ENCODE data around the gene TRMT61B. TPM values are rescaled to one million over a fixed set of nuclear protein-coding genes. Genes with fewer than 3 reads are reported as not detected.

TRMT61B gene
- polyA plus RNA-seq, 2 donors, result 9.7 to 30.7 TPM

DNA sequence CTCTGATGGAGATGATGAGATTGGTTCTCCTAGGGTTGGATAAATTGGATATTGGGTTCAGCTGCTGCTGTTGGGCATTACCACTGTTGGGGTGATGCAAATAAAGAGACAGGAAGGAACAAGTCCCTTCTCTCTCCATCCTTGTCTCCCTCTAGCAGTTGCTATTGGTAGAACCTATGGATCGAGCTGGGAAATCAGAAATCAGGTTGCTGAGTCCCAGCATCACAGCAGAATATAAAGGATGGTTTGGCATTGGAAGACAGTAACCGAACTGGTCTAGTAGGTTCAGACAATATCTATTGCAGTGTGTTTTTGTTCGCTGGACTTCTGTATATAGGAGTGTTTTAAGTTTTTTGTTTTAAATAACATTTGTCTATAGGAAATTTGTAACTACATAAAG lies 32.5 kb upstream of the TRMT61B start:
- no peaks in the 10 kb centered on the region for H3K27me3 ChIP-seq (ENCODE audit: control insufficient read depth in 1 of 2, insufficient read depth in 2 of 2, low read length in 2 of 2)
- peaks cover 8% of the 10 kb centered on the region in 2 donors for H3K36me3 ChIP-seq (ENCODE audit: control insufficient read depth in 2 of 2, insufficient read depth in 2 of 2, low read length in 1 of 2)
- WGBS, 2 donors, result 82 to 85% methylated on average over 3 of the region's 3 CpGs
- H3K4me3 ChIP-seq (ENCODE audit: low read depth in 1 of 2, low read length in 2 of 2), result no peak overlapping the region
- H3K9me3 ChIP-seq (ENCODE audit: control insufficient read depth in 2 of 2, insufficient read depth in 1 of 2, low read depth in 1 of 2, low read length in 1 of 2), result no peaks in the 10 kb centered on the region
- no peak overlapping the region for H3K27ac ChIP-seq (ENCODE audit: low read depth in 2 of 2, low read length in 1 of 2)
- H3K4me1 ChIP-seq (ENCODE audit: control insufficient read depth in 2 of 2, insufficient read depth in 2 of 2, low read length in 1 of 2), result no peaks in the 10 kb centered on the region

DNA sequence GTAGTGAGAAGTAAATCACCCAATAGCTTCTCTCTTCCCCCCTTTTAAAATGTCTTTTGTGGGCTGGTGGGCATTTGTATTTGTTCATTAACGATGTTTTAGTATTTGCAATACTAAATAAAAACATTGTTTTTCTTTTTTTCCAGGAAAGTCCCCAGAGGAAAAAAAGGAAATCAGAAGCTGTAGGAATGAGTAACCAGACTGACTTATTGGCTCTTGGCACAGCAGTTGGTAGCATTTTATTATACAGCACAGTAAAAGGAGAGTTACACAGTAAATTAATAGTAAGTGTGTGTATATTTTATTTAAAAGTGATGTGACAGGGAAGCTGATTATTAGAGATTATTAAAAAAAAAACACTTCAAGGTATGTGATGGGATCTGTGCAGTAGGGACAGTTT lies 31.7 kb upstream of the TRMT61B start:
- Histone ChIP-seq H3K36me3 (ENCODE audit: control insufficient read depth in 2 of 2, insufficient read depth in 2 of 2, low read length in 1 of 2) (peaks cover 4 to 5% of the 10 kb centered on the region in 2 donors), H3K4me1 (ENCODE audit: control insufficient read depth in 2 of 2, insufficient read depth in 2 of 2, low read length in 1 of 2) (no peaks in the 10 kb centered on the region), H3K4me3 (ENCODE audit: low read depth in 1 of 2, low read length in 2 of 2) (no peak overlapping the region), H3K27me3 (ENCODE audit: control insufficient read depth in 1 of 2, insufficient read depth in 2 of 2, low read length in 2 of 2) (no peaks in the 10 kb centered on the region), H3K9me3 (ENCODE audit: control insufficient read depth in 2 of 2, insufficient read depth in 1 of 2, low read depth in 1 of 2, low read length in 1 of 2) (no peaks in the 10 kb centered on the region), H3K27ac (ENCODE audit: low read depth in 2 of 2, low read length in 1 of 2) (no peak overlapping the region)
- 71 to 76% methylated on average over 1 of the region's 1 CpG for WGBS, 2 donors

DNA sequence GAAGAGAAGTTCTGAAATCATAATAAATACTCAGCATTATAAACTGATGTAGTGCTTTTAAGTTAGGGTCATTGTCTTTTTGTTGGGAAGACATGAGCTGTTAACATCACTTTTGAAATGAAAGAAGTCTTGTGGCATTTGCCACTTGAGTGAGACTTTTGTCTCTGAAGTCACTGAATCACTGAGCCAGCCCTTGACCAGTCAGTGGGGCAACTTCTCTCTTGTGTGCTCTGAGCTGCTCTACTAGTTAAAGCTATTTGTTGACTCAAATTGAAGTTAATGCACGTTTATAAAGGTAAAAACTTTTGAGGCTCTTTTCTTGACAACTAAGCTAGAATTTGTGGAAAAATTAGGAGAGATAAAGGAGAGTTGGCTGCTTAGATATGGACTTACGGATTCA lies 31.1 kb upstream of the TRMT61B start:
- 57 to 62% methylated on average over 2 of the region's 2 CpGs for WGBS, 2 donors
- no peaks in the 10 kb centered on the region for H3K9me3 ChIP-seq (ENCODE audit: control insufficient read depth in 2 of 2, insufficient read depth in 1 of 2, low read depth in 1 of 2, low read length in 1 of 2)
- no peak overlapping the region for H3K4me3 ChIP-seq (ENCODE audit: low read depth in 1 of 2, low read length in 2 of 2)
- H3K27me3 ChIP-seq (ENCODE audit: control insufficient read depth in 1 of 2, insufficient read depth in 2 of 2, low read length in 2 of 2), result no peaks in the 10 kb centered on the region
- no peak overlapping the region for H3K27ac ChIP-seq (ENCODE audit: low read depth in 2 of 2, low read length in 1 of 2)
- peaks cover 3 to 4% of the 10 kb centered on the region in 2 donors for H3K36me3 ChIP-seq (ENCODE audit: control insufficient read depth in 2 of 2, insufficient read depth in 2 of 2, low read length in 1 of 2)
- no peaks in the 10 kb centered on the region for H3K4me1 ChIP-seq (ENCODE audit: control insufficient read depth in 2 of 2, insufficient read depth in 2 of 2, low read length in 1 of 2)

DNA sequence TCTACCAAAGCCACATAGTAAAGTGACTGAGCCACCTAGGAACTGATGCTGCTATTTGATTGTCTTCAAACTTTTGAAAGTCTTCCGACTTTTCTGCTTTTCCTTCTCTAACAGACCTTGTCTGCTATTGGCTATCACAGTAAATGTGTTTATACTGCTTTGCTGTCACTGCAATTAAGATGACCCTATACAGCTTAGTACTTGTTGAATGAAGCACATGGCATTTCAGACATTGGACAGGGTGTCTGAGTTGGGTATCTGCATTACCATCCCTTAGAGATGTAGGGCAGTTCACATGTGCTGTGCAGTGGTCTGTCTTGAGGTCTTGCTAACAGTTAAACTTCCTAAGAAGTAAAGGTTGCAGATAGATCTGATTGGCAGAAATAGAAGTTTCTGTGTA lies 27.9 kb upstream of the TRMT61B start:
- H3K27ac ChIP-seq (ENCODE audit: low read depth in 2 of 2, low read length in 1 of 2), result no peak overlapping the region
- H3K4me1 ChIP-seq (ENCODE audit: control insufficient read depth in 2 of 2, insufficient read depth in 2 of 2, low read length in 1 of 2), result no peaks in the 10 kb centered on the region
- H3K4me3 ChIP-seq (ENCODE audit: low read depth in 1 of 2, low read length in 2 of 2), result no peak overlapping the region
- H3K9me3 ChIP-seq (ENCODE audit: control insufficient read depth in 2 of 2, insufficient read depth in 1 of 2, low read depth in 1 of 2, low read length in 1 of 2), result no peaks in the 10 kb centered on the region
- H3K27me3 ChIP-seq (ENCODE audit: control insufficient read depth in 1 of 2, insufficient read depth in 2 of 2, low read length in 2 of 2), result no peaks in the 10 kb centered on the region
- peaks cover 0 to 4% of the 10 kb centered on the region in 2 donors for H3K36me3 ChIP-seq (ENCODE audit: control insufficient read depth in 2 of 2, insufficient read depth in 2 of 2, low read length in 1 of 2)
- WGBS, 2 donors, result 47 to 52% methylated on average over 1 of the region's 1 CpG

DNA sequence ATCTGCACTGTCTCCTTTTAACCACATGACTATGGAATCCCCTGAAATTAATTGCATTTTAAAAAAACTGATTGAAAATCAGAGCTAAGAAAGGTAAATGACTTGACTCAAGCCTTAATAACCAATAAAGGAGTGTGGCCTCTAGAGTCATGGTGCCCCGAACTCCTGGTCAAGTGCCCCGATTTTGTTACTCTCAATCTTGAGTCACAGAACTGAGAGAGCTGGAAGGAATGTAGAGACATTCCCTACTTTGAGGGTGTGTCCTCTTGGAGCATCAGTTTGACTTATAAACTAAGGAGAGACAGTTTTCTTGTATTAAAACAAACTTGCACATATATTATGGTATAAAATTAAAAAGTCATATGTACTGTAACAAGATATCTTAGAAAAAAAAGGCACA lies 26.8 kb upstream of the TRMT61B start:
- Histone ChIP-seq H3K4me1 (ENCODE audit: control insufficient read depth in 2 of 2, insufficient read depth in 2 of 2, low read length in 1 of 2) (no peaks in the 10 kb centered on the region), H3K27ac (ENCODE audit: low read depth in 2 of 2, low read length in 1 of 2) (no peak overlapping the region), H3K9me3 (ENCODE audit: control insufficient read depth in 2 of 2, insufficient read depth in 1 of 2, low read depth in 1 of 2, low read length in 1 of 2) (no peaks in the 10 kb centered on the region), H3K27me3 (ENCODE audit: control insufficient read depth in 1 of 2, insufficient read depth in 2 of 2, low read length in 2 of 2) (no peaks in the 10 kb centered on the region), H3K4me3 (ENCODE audit: low read depth in 1 of 2, low read length in 2 of 2) (no peak overlapping the region), H3K36me3 (ENCODE audit: control insufficient read depth in 2 of 2, insufficient read depth in 2 of 2, low read length in 1 of 2) (no peaks in the 10 kb centered on the region)
- WGBS, 2 donors, result 38 to 55% methylated on average over 2 of the region's 2 CpGs

DNA sequence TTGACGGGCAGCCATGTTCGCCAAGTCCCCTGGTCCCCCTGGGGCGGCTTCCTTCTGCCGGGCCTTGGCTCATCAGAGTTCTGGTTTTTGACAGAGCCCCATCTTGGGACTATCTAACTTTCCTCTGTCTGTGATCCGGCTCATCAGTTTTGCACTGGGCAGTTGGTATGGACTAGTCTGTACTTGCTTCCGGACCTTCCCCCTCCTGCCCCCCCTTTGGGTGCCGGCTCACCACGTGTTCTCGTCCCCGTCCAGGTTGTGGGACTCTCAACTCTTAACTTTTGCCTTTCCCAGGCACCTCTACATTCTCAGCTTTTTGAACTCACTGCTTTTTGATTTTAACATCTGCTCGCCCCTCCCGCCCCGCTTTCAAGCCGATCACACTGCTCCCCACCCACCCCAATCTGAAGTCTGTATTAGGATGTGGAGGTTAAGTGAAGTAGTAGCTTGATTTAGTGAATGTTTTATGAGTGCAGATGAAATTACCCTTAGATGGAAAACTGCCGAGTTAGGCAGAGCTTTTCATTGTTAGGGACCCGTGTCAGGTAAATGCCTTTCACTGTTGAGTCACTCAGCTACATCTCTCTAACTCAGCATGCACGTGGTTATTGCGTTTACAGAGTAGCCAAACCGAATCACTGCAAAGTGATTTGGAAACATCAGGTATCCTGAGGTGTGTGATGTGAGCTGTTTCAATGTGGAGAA lies 25.2 kb upstream of the TRMT61B start:
- Histone ChIP-seq H3K27me3 (ENCODE audit: control insufficient read depth in 1 of 2, insufficient read depth in 2 of 2, low read length in 2 of 2) (no peaks in the 10 kb centered on the region), H3K9me3 (ENCODE audit: control insufficient read depth in 2 of 2, insufficient read depth in 1 of 2, low read depth in 1 of 2, low read length in 1 of 2) (no peaks in the 10 kb centered on the region), H3K36me3 (ENCODE audit: control insufficient read depth in 2 of 2, insufficient read depth in 2 of 2, low read length in 1 of 2) (no peaks in the 10 kb centered on the region), H3K4me3 (ENCODE audit: low read depth in 1 of 2, low read length in 2 of 2) (peak overlapping the region; percentile 81 to 100), H3K4me1 (ENCODE audit: control insufficient read depth in 2 of 2, insufficient read depth in 2 of 2, low read length in 1 of 2) (no peaks in the 10 kb centered on the region), H3K27ac (ENCODE audit: low read depth in 2 of 2, low read length in 1 of 2) (peak overlapping the region; percentile 81 to 87)
- WGBS, 2 donors, result 0 to 1% methylated on average over 19 of the region's 19 CpGs

DNA sequence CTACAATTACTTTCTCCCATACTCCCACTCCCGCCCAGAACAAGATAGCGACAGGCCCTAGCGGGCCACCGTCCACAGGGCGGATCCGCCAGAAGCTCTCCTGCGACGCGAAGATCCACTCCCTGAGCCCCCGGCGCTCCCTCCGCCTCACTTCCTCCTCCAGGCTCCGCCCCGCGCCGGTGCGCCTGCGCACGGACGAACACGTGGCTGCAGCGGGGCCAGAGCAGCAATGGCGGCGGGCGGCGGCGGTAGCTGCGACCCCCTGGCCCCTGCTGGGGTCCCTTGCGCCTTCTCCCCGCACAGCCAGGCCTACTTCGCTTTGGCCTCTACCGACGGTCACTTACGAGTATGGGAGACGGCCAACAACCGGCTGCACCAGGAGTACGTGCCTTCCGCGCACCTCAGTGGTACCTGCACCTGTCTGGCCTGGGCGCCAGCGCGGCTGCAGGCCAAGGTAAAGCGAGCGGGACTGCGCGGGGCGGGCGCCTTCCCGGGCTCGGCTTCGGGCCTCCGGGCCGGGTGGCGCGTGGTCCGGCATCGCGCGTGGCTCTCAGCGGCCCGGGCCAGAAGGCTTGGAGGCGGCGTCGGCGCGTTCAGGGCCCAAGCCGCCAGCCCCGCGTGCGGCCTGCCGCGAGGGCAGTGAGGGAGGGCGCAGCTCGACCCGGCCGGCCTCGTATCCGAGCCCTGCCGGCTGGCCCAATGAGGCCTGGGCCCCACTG lies 24.5 kb upstream of the TRMT61B start, which contains the start of gene WDR43:
TSS of gene WDR43 (plus strand) at position 198 of the 719 bp plus-strand sequence. CDS start at position 230, 32 bp downstream.
- no peaks in the 10 kb centered on the region for H3K4me1 ChIP-seq (ENCODE audit: control insufficient read depth in 2 of 2, insufficient read depth in 2 of 2, low read length in 1 of 2)
- WGBS, 2 donors, result 0% methylated on average over 67 to 79 of the region's 79 CpGs
- H3K36me3 ChIP-seq (ENCODE audit: control insufficient read depth in 2 of 2, insufficient read depth in 2 of 2, low read length in 1 of 2), result no peaks in the 10 kb centered on the region
- H3K27ac ChIP-seq (ENCODE audit: low read depth in 2 of 2, low read length in 1 of 2), result peak within 1 kb of the TSS; percentile 81 to 87
- H3K4me3 ChIP-seq (ENCODE audit: low read depth in 1 of 2, low read length in 2 of 2), result peak within 1 kb of the TSS; percentile 81 to 100
- no peaks in the 10 kb centered on the region for H3K9me3 ChIP-seq (ENCODE audit: control insufficient read depth in 2 of 2, insufficient read depth in 1 of 2, low read depth in 1 of 2, low read length in 1 of 2)
- H3K27me3 ChIP-seq (ENCODE audit: control insufficient read depth in 1 of 2, insufficient read depth in 2 of 2, low read length in 2 of 2), result no peaks in the 10 kb centered on the region

DNA sequence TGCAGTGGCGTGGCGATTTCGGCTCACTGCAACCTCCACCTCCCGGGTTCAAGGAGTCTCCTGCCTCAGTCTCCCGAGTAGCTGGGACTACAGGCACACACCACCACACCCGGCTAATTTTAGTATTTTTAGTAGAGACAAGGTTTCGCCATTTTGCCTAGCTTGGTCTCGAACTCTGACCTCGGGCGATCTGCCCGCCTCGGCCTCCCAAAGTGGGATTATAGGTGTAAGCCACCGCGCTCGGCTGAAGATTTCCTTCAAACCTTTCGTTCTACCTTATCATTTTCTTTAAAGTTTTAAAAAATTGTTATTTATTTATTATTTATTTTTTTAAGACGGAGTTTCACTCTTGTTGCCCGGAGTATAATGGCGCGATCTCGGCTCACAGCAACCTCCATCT lies 23.4 kb upstream of the TRMT61B start:
- no peaks in the 10 kb centered on the region for H3K36me3 ChIP-seq (ENCODE audit: control insufficient read depth in 2 of 2, insufficient read depth in 2 of 2, low read length in 1 of 2)
- no peaks in the 10 kb centered on the region for H3K4me1 ChIP-seq (ENCODE audit: control insufficient read depth in 2 of 2, insufficient read depth in 2 of 2, low read length in 1 of 2)
- H3K27ac ChIP-seq (ENCODE audit: low read depth in 2 of 2, low read length in 1 of 2), result no peak overlapping the region
- H3K27me3 ChIP-seq (ENCODE audit: control insufficient read depth in 1 of 2, insufficient read depth in 2 of 2, low read length in 2 of 2), result no peaks in the 10 kb centered on the region
- 96% methylated on average over 21 of the region's 21 CpGs for WGBS, 2 donors
- no peak overlapping the region for H3K4me3 ChIP-seq (ENCODE audit: low read depth in 1 of 2, low read length in 2 of 2)
- H3K9me3 ChIP-seq (ENCODE audit: control insufficient read depth in 2 of 2, insufficient read depth in 1 of 2, low read depth in 1 of 2, low read length in 1 of 2), result no peaks in the 10 kb centered on the region

DNA sequence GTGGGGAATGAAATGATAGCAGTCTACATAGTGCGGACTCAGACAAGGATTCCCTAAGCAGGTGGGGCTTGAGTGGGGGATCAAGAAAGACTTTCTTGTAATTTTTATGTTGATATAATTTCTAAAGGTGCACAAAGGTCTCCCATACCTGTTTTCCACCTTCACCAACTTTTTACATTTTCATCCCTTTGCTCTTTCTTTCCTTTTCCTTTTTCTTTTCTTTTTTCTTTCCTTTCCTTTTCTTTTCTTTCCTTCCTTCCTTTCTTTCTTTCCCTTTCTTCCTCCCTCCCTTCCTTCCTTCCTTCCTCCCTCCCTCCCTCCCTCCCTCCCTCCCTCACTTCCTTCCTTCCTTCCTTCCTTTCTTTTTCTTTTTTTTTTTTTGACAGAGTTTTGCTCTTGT lies 10.1 kb upstream of the TRMT61B start:
- no peaks in the 10 kb centered on the region for H3K27me3 ChIP-seq (ENCODE audit: control insufficient read depth in 1 of 2, insufficient read depth in 2 of 2, low read length in 2 of 2)
- WGBS, 2 donors, result 82 to 93% methylated on average over 1 of the region's 1 CpG
- no peak overlapping the region for H3K27ac ChIP-seq (ENCODE audit: low read depth in 2 of 2, low read length in 1 of 2)

More for the DNA sequence above, 10.1 kb upstream of the TRMT61B start:
- H3K4me1 ChIP-seq (ENCODE audit: control insufficient read depth in 2 of 2, insufficient read depth in 2 of 2, low read length in 1 of 2), result no peaks in the 10 kb centered on the region
- H3K4me3 ChIP-seq (ENCODE audit: low read depth in 1 of 2, low read length in 2 of 2), result no peak overlapping the region
- H3K9me3 ChIP-seq (ENCODE audit: control insufficient read depth in 2 of 2, insufficient read depth in 1 of 2, low read depth in 1 of 2, low read length in 1 of 2), result no peaks in the 10 kb centered on the region
- no peaks in the 10 kb centered on the region for H3K36me3 ChIP-seq (ENCODE audit: control insufficient read depth in 2 of 2, insufficient read depth in 2 of 2, low read length in 1 of 2)
